Testis (tissue), 3 donors: ENCODE data around the gene SEC14L3. TPM values are rescaled to one million over a fixed set of nuclear protein-coding genes. Genes with fewer than 3 reads are reported as not detected.
A peak's percentile ranks its signal among the peaks of the same experiment; 100 is the strongest.

Experiments
- DNase-seq: peaks from one replicate; pipeline ENCODE4 v3.0.0-alpha.2; 2019
- H3K27ac ChIP-seq, 2 donors: fragments of 200-600 bp; sonication (generic); one replicate each; pipeline ENCODE4 v1.5.1; 2019
- H3K27me3 ChIP-seq: fragments of 200-600 bp; sonication (generic); one replicate; pipeline ENCODE4 v1.5.1; 2019
- H3K36me3 ChIP-seq: fragments of 200-600 bp; sonication (generic); one replicate; pipeline ENCODE4 v1.5.1; 2017; ENCODE audit warnings: low read depth; ENCODE audit errors: missing control alignments
- H3K4me1 ChIP-seq: fragments of 200-600 bp; sonication (generic); one replicate; pipeline ENCODE4 v1.5.1; 2019
- H3K4me3 ChIP-seq, 2 donors: fragments of 200-600 bp; sonication (generic); one replicate each; pipeline ENCODE4 v1.5.1; 2017 to 2019
- H3K9me3 ChIP-seq: fragments of 200-600 bp; sonication (generic); one replicate; pipeline ENCODE4 v1.5.1; 2017
- CTCF ChIP-seq, 3 experiments: fragments of 450-650 bp in 2 of 3; fragments of 200-600 bp in 1 of 3; sonication (generic) in 1 of 3; IDR thresholded peaks; one replicate each; pipeline ENCODE4 v1.5.1; 2016 to 2019; ENCODE audit warnings: antibody characterized with exemption in 3 of 3, mild to moderate bottlenecking in 2 of 3, moderate library complexity in 1 of 3
- POLR2A ChIP-seq: fragments of 450-650 bp; IDR thresholded peaks from one replicate; pipeline ENCODE4 v1.6.1; 2017; ENCODE audit warnings: antibody characterized with exemption, mild to moderate bottlenecking, moderate library complexity
- WGBS, 2 donors: methylation state at CpG; one replicate each; pipeline ENCODE4 v1.1.5; 2018; 5-methylcytosine and 5-hydroxymethylcytosine counted together
- intact Hi-C: fragments of 100-400 bp; cut with DNase I; formaldehyde crosslinking; loops from one replicate; pipeline ENCODE4 v1.15.1; 2023; ENCODE audit warnings: low total_unique reads
- polyA plus RNA-seq: library from polyadenylated mRNA; stranded (reverse); fragments of 350-450 nt; fragmentation: Illumina TruSeq; extraction: RNeasy Lipid Tissue Mini Kit (QIAGEN cat#74804); gene quantifications from one replicate; pipeline ENCODE4 v1.2.3, GENCODE V29; 2014; ENCODE audit warnings: low read depth, low replicate concordance; ENCODE audit not compliant: insufficient read depth
- total RNA-seq, 2 donors: library from RNA; depleted of rRNA; stranded (reverse); fragments of >200 nt; gene quantifications; one replicate each; pipeline ENCODE4 v1.2.3, GENCODE V29; 2016

SEC14L3 gene
- total and polyA plus RNA-seq, 3 donors from 2014 or later, result 0.24 to 0.28 (median 0.25) TPM

- no peak overlapping the region for H3K4me3 ChIP-seq
- WGBS, 2 donors, result 92 to 100% methylated on average over 2 to 4 of the region's 4 CpGs
- intact Hi-C loops, result no loop called here
These were observed 42.4 kb upstream of the SEC14L3 start for GRCh38 chr22:30514252-30514651.

GRCh38 chr22:30513462-30513861 lies 41.6 kb upstream of the SEC14L3 start:
- no peaks in the 10 kb centered on the region for H3K4me1 ChIP-seq
- no peak overlapping the region for H3K27ac ChIP-seq
- no peaks in the 10 kb centered on the region for H3K9me3 ChIP-seq
- TF ChIP-seq CTCF (IDR thresholded peaks at IDR 0.05) (no peak), POLR2A (no peak)
- H3K4me3 ChIP-seq, result no peak overlapping the region
- H3K27me3 ChIP-seq, result no peaks in the 10 kb centered on the region
- DNase-seq, result no peak
- H3K36me3 ChIP-seq, result no peaks in the 10 kb centered on the region
- intact Hi-C loops, result no loop called here
- 90 to 92% methylated on average over 6 of the region's 6 CpGs for WGBS, 2 donors

More at GRCh38 chr22:30514252-30514651, 42.4 kb upstream of the SEC14L3 start:
- no peaks in the 10 kb centered on the region for H3K9me3 ChIP-seq
- no peaks in the 10 kb centered on the region for H3K4me1 ChIP-seq
- no peaks in the 10 kb centered on the region for H3K36me3 ChIP-seq
- H3K27me3 ChIP-seq, result no peaks in the 10 kb centered on the region
- no peak overlapping the region for H3K27ac ChIP-seq
- no peak for DNase-seq
- TF ChIP-seq POLR2A, result no peak
- no peak for TF ChIP-seq CTCF (IDR thresholded peaks at IDR 0.05)

GRCh38 chr22:30511911-30512310 lies 40.1 kb upstream of the SEC14L3 start:
- no peaks in the 10 kb centered on the region for H3K36me3 ChIP-seq
- H3K9me3 ChIP-seq, result no peaks in the 10 kb centered on the region
- no peaks in the 10 kb centered on the region for H3K4me1 ChIP-seq
- DNase-seq, result peak; percentile 78
- WGBS, 2 donors, result 69 to 81% methylated on average over 7 of the region's 7 CpGs
- no peaks in the 10 kb centered on the region for H3K27me3 ChIP-seq
- intact Hi-C loops, result no loop called here
- H3K4me3 ChIP-seq, result no peak overlapping the region
- H3K27ac ChIP-seq, result no peak overlapping the region
- no peak for TF ChIP-seq POLR2A
- no peak for TF ChIP-seq CTCF (IDR thresholded peaks at IDR 0.05)

GRCh38 chr22:30511109-30511508 lies 39.3 kb upstream of the SEC14L3 start:
- no peaks in the 10 kb centered on the region for H3K27me3 ChIP-seq
- intact Hi-C loops, result no loop called here
- WGBS, 2 donors, result 78 to 87% methylated on average over 9 of the region's 9 CpGs
- TF ChIP-seq CTCF (IDR thresholded peaks at IDR 0.05) (no peak), POLR2A (no peak)
- H3K36me3 ChIP-seq, result no peaks in the 10 kb centered on the region
- H3K9me3 ChIP-seq, result no peaks in the 10 kb centered on the region
- H3K27ac ChIP-seq, result no peak overlapping the region
- no peaks in the 10 kb centered on the region for H3K4me1 ChIP-seq
- H3K4me3 ChIP-seq, result no peak overlapping the region
- no peak for DNase-seq

- Histone ChIP-seq H3K36me3 (no peaks in the 10 kb centered on the region), H3K9me3 (no peaks in the 10 kb centered on the region), H3K27me3 (no peaks in the 10 kb centered on the region), H3K4me3 (no peak overlapping the region), H3K4me1 (no peaks in the 10 kb centered on the region), H3K27ac (no peak overlapping the region)
- no peak for DNase-seq
- 70 to 74% methylated on average over 5 of the region's 5 CpGs for WGBS, 2 donors
- no peak for TF ChIP-seq POLR2A
- intact Hi-C loops, result no loop called here
These were observed 36.4 kb upstream of the SEC14L3 start for GRCh38 chr22:30508216-30508615.
